HCT116 (cell line): ENCODE data around the gene RAB38. TPM values are rescaled to one million over a fixed set of nuclear protein-coding genes. Genes with fewer than 3 reads are reported as not detected.

Experiments
- ATAC-seq: fragments of 200-7000 bp; cut with Tn5 transposase; 2 replicates; pipeline ENCODE4 v1.9.1; 2020; ENCODE audit warnings: mild to moderate bottlenecking, moderate library complexity
- BruUV-seq: library from RNA; stranded (reverse); fragments of 400-500 nt; replicated peaks from 2 replicates; lab custom pipeline; 2021; lab: Mats Ljungman, UMichigan
- CTCF ChIA-PET: fragments of 300-600 bp; sonication (Branson Sonifier 250); formaldehyde crosslinking; loops from one replicate; lab custom pipeline; 2021; ENCODE audit warnings: antibody characterized with exemption; lab: Charles Lee
- POLR2A ChIA-PET: fragments of 300-600, 350-600 bp; sonication (Branson Sonifier 250); formaldehyde crosslinking; loops from one replicate; lab custom pipeline; 2021; ENCODE audit warnings: antibody characterized with exemption; lab: Charles Lee
- RAD21 ChIA-PET, 2 experiments: fragments of 300-600 bp; sonication (Branson Sonifier 250); formaldehyde crosslinking; loops; one replicate each; lab custom pipeline; 2023; ENCODE audit warnings: low total read pairs in 2 of 2; ENCODE audit not compliant: uncharacterized antibody in 2 of 2, unreplicated experiment in 2 of 2, low non-redundant PET in 1 of 2; lab: Charles Lee
- DNase-seq: peaks from one replicate; pipeline ENCODE4 v3.0.0-alpha.2; 2010; ENCODE audit warnings: low read depth, low spot score
- H2AFZ ChIP-seq: fragments of 200-600 bp; shearing (Covaris generic), sonication (generic); 2 replicates; pipeline ENCODE4 v1.6.1; 2017; ENCODE audit warnings: low read depth, mixed run types, mixed read lengths, antibody characterized with exemption, low read length; ENCODE audit not compliant: poor library complexity, severe bottlenecking
- H3K27ac ChIP-seq: 2 replicates; pipeline ENCODE4 v1.5.1; 2012; ENCODE audit warnings: low read depth, low read length
- H3K27me3 ChIP-seq: fragments of 200-600 bp; sonication (generic); 2 replicates; pipeline ENCODE4 v1.6.1; 2016; ENCODE audit warnings: mixed run types, low read length, mixed read lengths; ENCODE audit not compliant: insufficient read depth
- H3K36me3 ChIP-seq, 2 experiments: fragments of 200-500 bp in 1 of 2; fragments of 200-600 bp in 1 of 2; sonication (Bioruptor generic) in 1 of 2; sonication (generic) in 1 of 2; 2 replicates each; pipeline versions ENCODE4 v1.5.1 to v1.6.1; 2014 to 2016; ENCODE audit warnings: low read length in 2 of 2, inconsistent platforms in 1 of 2, mixed read lengths in 1 of 2, mixed run types in 1 of 2; ENCODE audit not compliant: insufficient read depth in 2 of 2, control insufficient read depth in 1 of 2
- H3K4me1 ChIP-seq, 2 experiments: fragments of 200-600 bp in 1 of 2; sonication (generic) in 1 of 2; 2 replicates each; pipeline versions ENCODE4 v1.5.1 to v1.6.1; 2012 to 2017; ENCODE audit warnings: low read length in 2 of 2, inconsistent platforms in 1 of 2, mild to moderate bottlenecking in 1 of 2, mixed read lengths in 1 of 2, mixed run types in 1 of 2, moderate library complexity in 1 of 2; ENCODE audit not compliant: insufficient read depth in 2 of 2, control insufficient read depth in 1 of 2
- H3K4me2 ChIP-seq: fragments of 200-600 bp; sonication (generic); 2 replicates; pipeline ENCODE4 v1.6.1; 2017; ENCODE audit warnings: mixed run types, low read length, mixed read lengths
- H3K4me3 ChIP-seq, 2 experiments: fragments of 200-600 bp in 1 of 2; sonication (generic) in 1 of 2; replicated peaks in 1 of 2; 2 replicates each; pipeline ENCODE4 v1.5.1; 2011 to 2016; ENCODE audit warnings: low read length in 2 of 2, control low read depth in 1 of 2, low read depth in 1 of 2, mild to moderate bottlenecking in 1 of 2, mixed read lengths in 1 of 2, mixed run types in 1 of 2
- H3K79me2 ChIP-seq: fragments of 200-600 bp; sonication (generic); 2 replicates; pipeline ENCODE4 v1.6.1; 2017; ENCODE audit warnings: mild to moderate bottlenecking, mixed run types, low read length, moderate library complexity, mixed read lengths; ENCODE audit not compliant: insufficient read depth
- H3K9ac ChIP-seq: fragments of 200-600 bp; sonication (generic); 2 replicates; pipeline ENCODE4 v1.6.1; 2016; ENCODE audit warnings: low read length, mixed read lengths
- H3K9me2 ChIP-seq: fragments of 200-600 bp; sonication (generic), shearing (Covaris generic); 2 replicates; pipeline ENCODE4 v1.6.1; 2017; ENCODE audit warnings: mixed run types, mild to moderate bottlenecking, moderate library complexity; ENCODE audit not compliant: insufficient read depth
- H3K9me3 ChIP-seq, 2 experiments: fragments of 200-500 bp in 1 of 2; fragments of 200-600 bp in 1 of 2; sonication (Bioruptor generic) in 1 of 2; sonication (generic) in 1 of 2; 2 replicates each; pipeline ENCODE4 v1.6.1; 2014 to 2017; ENCODE audit warnings: low read length in 2 of 2, mixed read lengths in 2 of 2, inconsistent platforms in 1 of 2, low read depth in 1 of 2, mild to moderate bottlenecking in 1 of 2, mixed run types in 1 of 2, moderate library complexity in 1 of 2; ENCODE audit not compliant: control insufficient read depth in 1 of 2, insufficient read depth in 1 of 2
- H4K20me1 ChIP-seq: fragments of 200-600 bp; sonication (generic), shearing (Covaris generic); 2 replicates; pipeline ENCODE4 v1.6.1; 2017; ENCODE audit warnings: mixed run types, mild to moderate bottlenecking, moderate library complexity; ENCODE audit not compliant: insufficient read depth
- ATF3 ChIP-seq: IDR thresholded peaks from 2 replicates; pipeline ENCODE4 v1.6.1; 2012
- CBX3 ChIP-seq: IDR thresholded peaks from 2 replicates; pipeline ENCODE4 v1.6.1; 2012; ENCODE audit warnings: low read depth
- ELF1 ChIP-seq: IDR thresholded peaks from 2 replicates; pipeline ENCODE4 v1.6.1; 2012; ENCODE audit warnings: low read depth, borderline replicate concordance
- EZH2phosphoT487 ChIP-seq: fragments of 200-600 bp; IDR thresholded peaks from 2 replicates; pipeline ENCODE4 v1.6.1; 2018; ENCODE audit warnings: antibody characterized with exemption, borderline replicate concordance
- JUND ChIP-seq: IDR thresholded peaks from 2 replicates; pipeline ENCODE4 v1.6.1; 2012
- MAX ChIP-seq: IDR thresholded peaks from 2 replicates; pipeline ENCODE4 v1.6.1; 2012
- POLR2A ChIP-seq: IDR thresholded peaks from 2 replicates; pipeline ENCODE4 v1.7.0; 2011; ENCODE audit warnings: borderline replicate concordance; ENCODE audit not compliant: insufficient read depth, insufficient read length; ENCODE audit errors: extremely low read depth
- POLR2AphosphoS5 ChIP-seq: IDR thresholded peaks from 2 replicates; pipeline ENCODE4 v1.6.1; 2011; ENCODE audit warnings: mild to moderate bottlenecking, low read depth, low read length, moderate library complexity
- REST ChIP-seq: IDR thresholded peaks from 2 replicates; pipeline ENCODE4 v1.6.1; 2012; ENCODE audit warnings: low read depth
- SIN3A ChIP-seq: IDR thresholded peaks from 2 replicates; pipeline ENCODE4 v1.6.1; 2012; ENCODE audit warnings: low read depth
- SRF ChIP-seq: IDR thresholded peaks from 2 replicates; pipeline ENCODE4 v1.6.1; 2012; ENCODE audit warnings: low read depth
- TCF7L2 ChIP-seq: IDR thresholded peaks from 2 replicates; pipeline ENCODE4 v1.7.0; 2011; ENCODE audit warnings: borderline replicate concordance, inconsistent platforms; ENCODE audit not compliant: insufficient read depth, insufficient read length; ENCODE audit errors: extremely low read depth
- YY1 ChIP-seq: IDR thresholded peaks from 2 replicates; pipeline ENCODE4 v1.6.1; 2011; ENCODE audit warnings: low read length, low read depth, moderate library complexity, mild to moderate bottlenecking; ENCODE audit not compliant: insufficient replicate concordance; ENCODE audit errors: extremely low read depth
- ZNF274 ChIP-seq: fragments of 200-500 bp; sonication (Bioruptor generic); IDR thresholded peaks from 2 replicates; pipeline ENCODE4 v1.6.1; 2014; ENCODE audit warnings: mild to moderate bottlenecking, low read depth, low read length, inconsistent platforms
- intact Hi-C: fragments of 100-400 bp; cut with micrococcal nuclease; formaldehyde crosslinking; loops from 2 replicates; pipeline ENCODE4 v1.10.0; 2022
- total RNA-seq: library from RNA; stranded (reverse); gene quantifications from one replicate; pipeline ENCODE4 v1.2.1, GENCODE V29; 2021; ENCODE audit not compliant: unreplicated experiment

RAB38 gene
- total RNA-seq, 1 experiment from 2014 or later: 15.1 TPM

DNA sequence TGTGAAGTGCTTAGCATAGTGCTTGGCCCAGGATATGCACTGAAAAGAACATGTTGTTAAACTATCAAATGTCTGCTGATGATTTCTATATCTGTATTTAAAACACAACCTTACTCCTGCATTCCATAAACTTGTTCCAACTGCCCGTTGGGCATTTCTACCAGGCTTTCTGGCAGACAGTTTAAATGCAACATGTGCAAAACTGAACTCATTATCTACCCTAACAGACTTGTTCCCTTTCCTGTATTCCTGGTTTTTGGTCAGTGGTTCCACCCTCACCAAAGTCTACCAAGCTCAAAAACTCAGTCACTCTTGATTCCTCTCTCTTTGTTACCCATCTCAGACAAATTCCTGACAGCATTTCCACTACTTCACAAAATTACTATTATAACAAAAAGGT, 6.5 kb upstream of the RAB38 start:
- H3K4me2 ChIP-seq: no peak overlapping the region
- ATAC-seq (no peak), DNase-seq (no peak)
- no peaks in the 10 kb centered on the region for H3K27me3 ChIP-seq
- H2AFZ ChIP-seq: no peak overlapping the region
- H3K27ac ChIP-seq: no peak overlapping the region
- BruUV-seq: no TSS peak
- H3K4me3 ChIP-seq: no peak overlapping the region
- TF ChIP-seq CBX3: no peak
- TF ChIP-seq JUND: no peak
- no peak for TF ChIP-seq ZNF274
- TF ChIP-seq SRF: no peak
- TF ChIP-seq SIN3A: no peak
- TF ChIP-seq ELF1: no peak
- TF ChIP-seq MAX: no peak
- no peak for TF ChIP-seq TCF7L2
- TF ChIP-seq EZH2phosphoT487: no peak
- no peak for TF ChIP-seq YY1
- TF ChIP-seq POLR2A: no peak
- TF ChIP-seq REST: no peak
- TF ChIP-seq POLR2AphosphoS5: no peak
- no peak for TF ChIP-seq ATF3
- TF ChIP-seq, all 23 proteins: peak for 0
- Histone ChIP-seq H3K9me3 (no peaks in the 10 kb centered on the region), H3K9me2 (no peaks in the 10 kb centered on the region), H3K36me3 (no peaks in the 10 kb centered on the region), H3K79me2 (no peaks in the 10 kb centered on the region), H3K4me1 (peaks cover 0 to 11% of the 10 kb centered on the region in 2 experiments; a peak in 2 of 4 replicates), H4K20me1 (no peaks in the 10 kb centered on the region), H3K9ac (no peak overlapping the region)
- intact Hi-C loops: no loop called here
- CTCF ChIA-PET: no interaction called here
- POLR2A ChIA-PET: no interaction called here
- RAD21 ChIA-PET: no interaction called here
